GM20000 (cell line): ENCODE measurements around the gene ELMO1.

Source experiments
- DNase-seq: peaks from one replicate; pipeline ENCODE4 v3.0.0; 2012; ENCODE audit warnings: low spot score
- CTCF ChIP-seq: IDR thresholded peaks from 2 replicates; pipeline ENCODE4 v1.5.1; 2012; ENCODE audit warnings: mild to moderate bottlenecking, control low read depth; ENCODE audit errors: extremely low read depth, missing control alignments

The ELMO1 gene

DNA sequence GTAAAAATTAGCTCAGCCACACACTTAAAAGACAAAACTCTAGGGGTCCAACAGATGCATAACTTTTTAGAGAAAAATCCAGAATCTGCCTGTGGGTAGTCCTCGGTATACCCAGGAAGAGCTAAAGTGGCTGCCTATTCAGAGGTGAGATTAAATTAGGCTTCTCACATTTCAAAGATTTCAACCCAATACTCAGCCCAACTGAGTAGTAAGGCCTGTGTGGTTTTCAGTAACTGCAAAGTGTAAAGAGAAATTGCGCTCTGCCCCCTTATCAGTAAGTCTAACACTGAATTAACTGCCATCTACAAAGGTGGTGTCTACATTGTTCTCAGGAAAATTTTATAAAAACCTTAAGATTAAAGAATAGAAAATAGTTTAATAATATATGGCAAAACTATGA lies 88.2 kb downstream of the ELMO1 start:
- no peak for TF ChIP-seq CTCF
- DNase-seq: no peak

- no peak for TF ChIP-seq CTCF
- DNase-seq: no peak
Observed at GRCh38 chr7:37359662-37360444, 88.8 kb downstream of the ELMO1 start.

GRCh38 chr7:37359180-37359579 lies 89.5 kb downstream of the ELMO1 start:
- no peak for TF ChIP-seq CTCF
- no peak for DNase-seq

GRCh38 chr7:37357637-37357996 lies 91.0 kb downstream of the ELMO1 start:
- no peak for DNase-seq
- no peak for TF ChIP-seq CTCF

GRCh38 chr7:37356911-37357636 lies 91.6 kb downstream of the ELMO1 start:
- DNase-seq: no peak
- no peak for TF ChIP-seq CTCF

- DNase-seq: peak; percentile 17
Observed at GRCh38 chr7:37354656-37355131, 94.0 kb downstream of the ELMO1 start.

More at GRCh38 chr7:37354656-37355131, 94.0 kb downstream of the ELMO1 start:
- TF ChIP-seq CTCF: no peak
